NCI-H526 (cell line): ENCODE data around the gene CCDC187.

Source experiments
- DNase-seq, 2 experiments: peaks; one replicate each; lab custom pipeline; 2025; lab: John Stamatoyannopoulos, UW

Gene CCDC187

GRCh38 chr9:136339173-136339957, 35.5 kb upstream of the CCDC187 start:
- DNase-seq: peak; percentile 25 to 69

DNA sequence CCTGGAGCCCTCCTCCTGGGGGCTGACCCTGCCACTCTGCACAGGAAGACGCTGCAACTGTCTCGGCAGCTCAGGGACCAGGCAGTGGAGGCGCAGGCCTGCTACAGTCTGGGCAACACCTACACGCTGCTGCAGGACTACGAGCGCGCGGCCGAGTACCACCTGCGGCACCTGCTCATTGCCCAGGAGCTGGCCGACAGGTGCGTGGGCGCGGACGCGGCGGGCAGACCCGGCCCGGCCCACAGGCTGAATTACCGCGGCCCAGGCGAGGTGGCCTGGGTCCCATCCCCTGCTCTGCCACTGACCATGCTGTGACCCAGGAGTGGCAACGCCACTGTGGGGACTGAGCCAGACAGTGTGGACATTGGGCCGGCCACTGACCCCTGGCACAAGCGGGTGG, 34.6 kb upstream of the CCDC187 start:
- DNase-seq: no peak

- no peak for DNase-seq
Observed at GRCh38 chr9:136337416-136338395, 33.8 kb upstream of the CCDC187 start.

GRCh38 chr9:136336881-136337280, 33.0 kb upstream of the CCDC187 start:
- DNase-seq: no peak

GRCh38 chr9:136336156-136336870, 32.4 kb upstream of the CCDC187 start:
- DNase-seq: no peak

DNA sequence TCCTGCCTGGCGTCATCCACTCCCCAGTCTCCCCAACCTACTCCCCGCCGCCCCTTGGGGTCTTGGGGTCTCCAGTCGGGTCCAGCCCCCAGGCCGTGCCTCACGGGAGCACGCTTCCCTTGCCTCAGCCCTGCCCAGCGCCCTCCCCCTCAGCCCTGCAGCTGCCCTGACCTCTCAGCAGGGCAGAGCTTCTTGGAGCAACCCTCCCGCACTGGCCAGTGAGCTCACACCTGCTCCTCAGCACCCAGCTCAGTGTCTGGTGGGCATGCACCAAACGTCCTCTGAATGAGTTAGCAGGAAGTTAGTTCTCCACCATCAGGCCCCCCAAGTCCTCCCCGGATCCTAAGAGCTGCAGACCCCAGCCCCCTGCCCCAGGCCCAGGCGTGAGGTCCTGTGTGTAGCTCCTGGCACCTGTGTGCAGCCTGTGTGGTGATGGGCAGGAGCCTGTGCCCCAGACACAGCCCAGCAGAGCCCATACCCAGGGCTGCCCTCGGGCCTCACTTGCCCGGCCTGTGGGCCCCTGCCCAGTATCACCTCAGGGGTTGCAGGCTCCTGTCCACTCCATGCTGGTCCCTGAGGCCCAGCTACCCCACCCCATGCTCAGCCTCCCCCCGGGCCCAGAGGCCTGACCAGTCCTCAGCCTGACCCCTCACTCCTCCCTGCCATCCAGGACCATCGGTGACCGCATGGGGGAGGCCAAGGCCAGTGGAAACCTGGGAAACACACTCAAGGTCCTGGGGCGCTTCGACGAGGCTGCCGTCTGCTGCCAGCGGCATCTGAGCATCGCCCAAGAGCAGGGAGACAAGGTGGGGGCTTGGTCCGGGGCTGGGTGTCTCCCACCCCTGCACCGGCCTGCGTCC, 31.6 kb upstream of the CCDC187 start:
- DNase-seq: no peak

DNA sequence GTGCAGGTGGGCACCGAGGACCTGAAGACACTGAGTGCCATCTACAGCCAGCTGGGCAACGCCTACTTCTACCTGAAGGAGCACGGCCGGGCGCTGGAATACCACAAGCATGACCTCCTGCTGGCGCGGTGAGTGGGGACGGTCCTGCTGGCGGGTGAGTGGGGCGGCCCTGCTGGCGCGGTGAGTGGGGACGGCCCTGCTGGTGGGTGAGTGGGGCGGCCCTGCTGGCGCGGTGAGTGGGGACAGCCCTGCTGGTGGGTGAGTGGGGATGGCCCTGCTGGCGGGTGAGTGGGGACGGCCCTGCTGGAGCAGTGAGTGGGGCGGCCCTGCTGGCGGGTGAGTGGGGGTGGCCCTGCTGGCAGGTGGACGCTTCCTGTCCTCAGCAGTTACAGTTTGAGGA, 30.6 kb upstream of the CCDC187 start:
- DNase-seq: no peak

- no peak for DNase-seq
Observed at GRCh38 chr9:136333486-136333885, 29.6 kb upstream of the CCDC187 start.

- no peak for DNase-seq
Observed at GRCh38 chr9:136333045-136333444, 29.2 kb upstream of the CCDC187 start.

- DNase-seq: no peak
Observed at GRCh38 chr9:136332482-136332983, 28.6 kb upstream of the CCDC187 start.

- no peak for DNase-seq
Observed at GRCh38 chr9:136331556-136332481, 27.9 kb upstream of the CCDC187 start.

- no peak for DNase-seq
Observed at GRCh38 chr9:136331030-136331429, 27.1 kb upstream of the CCDC187 start.

DNA sequence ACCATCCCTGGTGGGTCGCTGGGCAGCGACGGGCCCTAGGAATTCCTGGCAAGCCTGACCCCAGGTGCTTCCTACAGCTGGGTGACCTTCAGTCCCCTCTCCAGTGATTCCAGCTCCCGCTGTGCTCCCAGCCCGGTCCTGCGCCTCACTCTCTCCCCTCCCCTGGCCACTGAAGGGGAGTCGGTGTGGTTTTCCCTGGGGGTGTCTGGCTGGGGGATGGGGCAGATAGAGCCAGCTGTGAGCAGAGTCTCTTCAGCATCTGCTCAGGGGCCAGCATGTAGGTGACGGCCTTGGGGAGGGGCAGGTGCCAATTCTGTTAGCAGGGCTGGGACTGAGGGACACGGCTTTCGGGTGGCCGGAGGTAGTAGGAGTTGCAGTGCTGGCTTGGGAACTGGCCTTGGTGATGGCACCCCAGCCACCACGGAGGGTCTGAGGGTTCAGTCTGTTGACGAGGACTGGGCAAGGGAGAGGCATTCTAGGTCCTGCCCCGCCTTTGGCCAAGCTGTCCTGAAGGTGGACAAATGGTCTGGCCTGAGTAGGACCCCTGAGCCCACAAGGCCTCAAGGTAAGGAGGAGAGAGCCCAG, 26.6 kb upstream of the CCDC187 start:
- DNase-seq: no peak

DNA sequence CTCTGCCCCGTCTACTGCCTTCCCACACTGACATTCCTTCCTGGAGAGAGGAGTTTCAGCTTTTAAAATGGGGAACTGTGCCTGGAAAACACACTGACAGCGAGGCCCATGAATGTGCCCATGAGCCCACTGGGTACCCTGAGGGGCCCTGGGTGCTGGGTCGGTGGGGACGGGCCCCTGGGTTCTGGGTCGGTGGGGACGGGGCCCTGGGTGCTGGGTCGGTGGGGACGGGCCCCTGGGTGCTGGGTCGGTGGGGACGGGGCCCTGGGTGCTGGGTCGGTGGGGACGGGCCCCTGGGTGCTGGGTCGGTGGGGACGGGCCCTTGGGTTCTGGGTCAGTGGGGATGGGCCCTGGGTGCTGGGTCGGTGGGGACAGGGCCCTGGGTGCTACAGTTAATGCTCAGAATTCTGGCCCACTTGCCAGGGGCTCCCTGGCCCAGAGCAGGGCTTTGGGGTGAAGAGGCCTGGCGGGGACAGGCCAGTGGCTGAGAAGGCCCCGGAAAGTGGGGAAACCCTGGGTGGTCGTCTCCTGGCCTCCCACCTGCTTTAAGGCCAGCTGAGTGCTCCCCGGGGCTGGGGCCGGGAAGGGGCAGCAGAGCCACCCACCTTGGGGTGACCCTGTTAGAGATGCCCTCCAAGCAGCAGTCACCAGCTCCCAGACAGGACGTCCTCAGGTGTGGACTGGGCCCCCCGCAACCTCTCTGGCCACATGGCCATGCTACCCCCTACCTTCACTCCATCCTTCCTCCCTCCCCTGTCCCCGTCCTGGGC, 25.9 kb upstream of the CCDC187 start:
- DNase-seq: no peak

GRCh38 chr9:136329211-136329627, 25.3 kb upstream of the CCDC187 start:
- DNase-seq: no peak

DNA sequence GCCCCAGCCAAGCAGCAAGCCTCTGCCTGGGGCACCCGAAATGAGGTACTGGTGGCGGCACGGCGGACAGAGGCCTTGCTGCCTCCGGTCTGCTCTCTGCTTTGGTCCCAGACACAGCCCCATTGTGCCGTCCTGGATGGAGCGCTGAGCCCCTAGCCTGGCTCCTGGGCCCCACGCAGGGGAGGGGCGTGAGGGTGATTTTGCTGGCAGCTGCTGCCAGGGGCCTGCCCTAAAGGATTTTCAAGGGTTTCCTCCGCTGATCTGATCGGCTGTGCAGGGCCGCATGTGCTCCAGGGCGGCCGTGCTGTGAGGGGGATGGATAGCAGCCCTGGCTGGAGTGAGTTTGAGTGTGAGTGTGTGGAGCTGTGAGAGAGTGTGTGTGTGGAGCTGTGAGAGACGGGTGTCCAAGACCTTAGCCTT, 24.7 kb upstream of the CCDC187 start:
- DNase-seq: peak in 1 of 2 experiments; percentile 59

- peak in 1 of 2 experiments; percentile 52 for DNase-seq
Observed at GRCh38 chr9:136328011-136328621, 24.2 kb upstream of the CCDC187 start.

DNA sequence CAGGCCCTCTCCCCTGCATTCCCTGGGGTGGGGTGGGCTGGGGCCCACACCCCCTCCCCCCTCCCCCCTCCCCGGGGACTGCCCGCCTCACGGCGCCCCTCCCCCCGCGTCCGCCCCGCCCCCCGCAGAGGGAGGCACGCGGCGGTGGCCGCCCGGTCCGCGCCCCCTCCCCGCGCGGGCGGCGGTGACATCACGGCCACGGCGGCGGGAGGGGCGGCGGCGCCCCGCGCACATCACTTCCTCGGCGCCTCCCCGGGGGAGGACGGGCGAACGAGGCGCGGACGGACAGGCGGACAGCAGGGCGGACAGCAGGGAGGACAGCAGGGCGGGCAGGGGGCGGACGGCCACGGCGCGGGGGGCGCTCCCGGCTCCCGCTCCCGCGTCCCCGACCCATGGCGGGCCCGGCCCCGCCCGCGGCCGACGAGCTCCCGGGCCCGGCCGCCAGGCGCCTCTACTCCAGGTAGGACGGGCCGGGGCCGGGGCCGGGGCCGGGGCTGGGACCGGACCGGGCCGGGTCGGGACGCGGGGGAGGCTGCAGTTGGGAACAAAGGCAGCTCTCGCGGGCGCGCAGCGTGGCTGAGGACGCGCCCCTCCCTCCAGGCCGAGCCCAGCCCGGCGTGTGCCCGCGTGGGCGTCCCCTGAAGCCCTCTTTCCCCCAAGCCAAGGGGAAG, 23.5 kb upstream of the CCDC187 start, which contains the start of gene GPSM1:
TSS of gene GPSM1 (plus strand) at position 236 of the 671 bp plus-strand sequence. CDS start at position 393, 157 bp downstream.
- peak in 1 of 2 experiments; percentile 52 for DNase-seq
